ENCODE results near the gene TMEM17.

Gene TMEM17

GRCh38 chr2:62501794-62502500, 4.0 kb downstream of the TMEM17 start:
- no peak for TF ChIP-seq CTCF (IDR thresholded peaks at IDR 0.05)

- TF ChIP-seq CTCF (IDR thresholded peaks at IDR 0.05) = no peak
Measured at GRCh38 chr2:62501069-62501468, 4.9 kb downstream of the TMEM17 start.

DNA sequence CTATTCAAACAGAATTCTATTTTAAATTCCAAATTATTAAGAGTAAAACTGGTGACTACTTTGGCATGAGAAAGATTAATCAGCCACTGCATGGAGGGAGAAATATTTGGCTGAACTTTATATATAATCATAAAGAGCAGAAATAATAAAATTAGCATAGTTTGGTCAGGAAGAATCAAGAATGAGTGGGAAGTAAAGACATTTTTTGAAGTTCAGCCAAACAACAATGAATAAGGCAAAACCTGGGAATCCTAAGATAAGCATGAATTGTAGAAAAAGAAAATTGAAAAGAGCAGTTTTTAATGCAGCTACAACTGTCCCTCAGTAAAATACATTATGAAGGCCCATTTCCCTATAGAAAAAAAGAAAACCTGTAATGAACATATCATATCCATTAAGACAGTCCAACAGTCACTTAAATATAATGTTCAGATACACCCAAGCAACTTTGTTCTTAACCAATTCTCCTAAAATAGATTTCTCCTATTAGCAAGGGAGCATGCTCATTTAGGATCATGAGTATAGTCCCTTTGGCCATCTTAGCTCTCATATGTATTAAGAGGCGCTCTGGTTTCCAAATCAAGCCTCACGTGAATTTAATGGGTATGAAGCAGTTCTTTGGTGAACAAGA, 6.5 kb downstream of the TMEM17 start:
- TF ChIP-seq CTCF (IDR thresholded peaks at IDR 0.05) = no peak

DNA sequence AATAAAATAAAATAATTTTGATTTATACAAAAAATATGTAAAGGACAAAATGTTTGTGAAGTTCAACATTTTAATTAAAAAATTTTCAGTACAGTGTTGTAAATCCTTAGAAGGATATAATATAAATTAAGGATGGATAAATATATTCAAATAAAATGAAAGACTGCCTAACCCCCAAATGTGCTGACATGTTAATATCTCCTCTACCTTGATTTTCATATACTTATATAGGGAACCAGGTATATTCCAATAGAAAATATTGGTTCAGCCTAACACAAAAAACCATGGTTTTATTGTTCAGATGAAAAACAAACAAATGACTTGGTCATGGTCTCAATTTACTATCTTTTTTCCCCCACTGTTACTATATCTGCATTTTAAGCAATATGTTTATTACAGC, 7.3 kb downstream of the TMEM17 start:
- TF ChIP-seq CTCF (IDR thresholded peaks at IDR 0.05) = no peak

DNA sequence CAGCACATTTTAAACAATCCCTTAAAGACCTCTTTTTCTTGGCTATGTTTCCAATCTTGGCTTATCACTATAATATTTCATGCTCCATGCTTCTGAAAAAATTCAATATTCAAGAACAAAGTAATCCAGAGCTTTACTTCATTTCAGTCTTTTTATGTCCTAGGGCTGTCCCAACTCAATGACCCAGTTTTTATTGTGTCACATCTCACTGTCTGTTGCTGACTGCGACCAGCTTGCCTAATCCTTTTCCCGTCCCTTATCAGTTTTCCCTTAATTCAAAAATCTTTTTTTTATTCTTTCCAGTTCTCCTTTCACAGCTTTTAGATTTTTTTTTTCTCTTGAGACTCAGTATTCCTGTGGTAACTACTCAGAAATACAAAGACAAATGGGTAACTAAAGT, 10.2 kb downstream of the TMEM17 start:
- no peak for TF ChIP-seq CTCF (IDR thresholded peaks at IDR 0.05)

DNA sequence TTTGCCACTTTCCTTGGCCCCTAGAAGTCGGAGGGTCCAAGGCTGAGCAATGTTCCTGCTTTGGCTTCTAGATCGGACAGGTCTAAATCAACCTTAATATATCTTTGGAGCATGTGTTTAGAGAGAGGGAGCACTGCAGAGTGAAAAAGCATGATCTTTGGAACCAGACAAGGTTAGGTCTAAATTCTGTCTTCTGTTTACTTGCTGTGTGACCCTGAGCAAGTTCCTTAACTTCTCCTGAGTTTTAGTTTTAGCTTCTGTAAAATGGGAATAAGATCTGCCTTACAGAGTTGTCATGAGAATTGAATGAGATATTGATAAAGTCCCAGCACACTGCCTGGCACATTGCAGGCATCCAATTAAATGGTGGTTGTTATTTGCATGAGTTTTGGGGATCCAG, 13.9 kb downstream of the TMEM17 start:
- no peak for TF ChIP-seq CTCF (IDR thresholded peaks at IDR 0.05)

GRCh38 chr2:62489702-62490101, 16.3 kb downstream of the TMEM17 start:
- TF ChIP-seq CTCF (IDR thresholded peaks at IDR 0.05) = no peak
